ELR (cell line): ENCODE results near the gene MAZ.
"Not testable (repeated sequence)": the region's sequence is repeated elsewhere in the genome, so short reads cannot be mapped to it uniquely, and the experiment has no call there.

ENCODE experiments used
- DNase-seq: peaks from one replicate; pipeline ENCODE4 v3.0.0-alpha.2; 2015; ENCODE audit warnings: low read depth

Gene MAZ

DNA sequence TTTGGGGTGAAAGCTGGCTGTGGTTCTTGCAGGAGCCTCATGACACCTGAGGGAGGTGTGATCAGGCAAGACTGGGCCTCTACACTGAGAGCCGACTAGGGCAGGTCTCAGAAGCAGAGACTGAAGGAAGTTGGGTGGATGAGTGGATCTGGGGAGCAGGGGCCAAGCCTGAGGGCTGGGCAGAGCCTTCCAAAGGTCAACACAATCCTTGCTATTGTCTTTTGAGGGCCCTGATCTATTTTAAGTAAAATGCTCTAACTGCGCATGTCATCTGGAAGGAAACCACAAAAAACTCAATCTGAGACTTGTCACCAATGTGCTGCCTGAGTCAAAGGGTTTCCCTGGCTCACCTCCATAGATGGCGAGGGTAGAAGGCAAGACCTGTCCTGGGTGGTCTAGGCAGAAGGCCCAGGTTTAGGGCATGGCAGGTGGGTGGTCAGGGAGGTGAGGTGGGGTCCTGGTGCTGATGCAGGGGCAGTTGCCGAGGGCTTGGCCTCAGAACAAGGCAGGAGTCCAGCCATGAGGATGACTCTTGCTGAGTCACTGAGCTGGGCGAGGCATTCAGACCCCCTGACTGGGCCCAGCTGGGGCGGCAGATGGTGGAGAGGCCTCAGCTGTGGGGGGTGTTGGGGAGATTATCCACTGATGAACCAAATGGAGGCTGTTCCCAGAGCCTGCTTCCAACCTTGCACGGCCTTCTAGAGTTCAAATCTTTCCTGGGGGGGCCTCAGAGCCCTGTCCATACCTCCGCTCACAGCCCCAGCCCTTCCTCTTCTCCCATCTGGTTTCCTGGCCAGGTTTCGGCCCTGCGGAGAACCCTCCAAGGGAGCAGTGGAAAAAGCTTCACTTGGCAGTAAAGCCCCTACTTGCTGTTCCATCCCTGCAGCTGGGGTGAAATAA lies 19.1 kb downstream of the MAZ start:
- DNase-seq = peak; percentile 93

DNA sequence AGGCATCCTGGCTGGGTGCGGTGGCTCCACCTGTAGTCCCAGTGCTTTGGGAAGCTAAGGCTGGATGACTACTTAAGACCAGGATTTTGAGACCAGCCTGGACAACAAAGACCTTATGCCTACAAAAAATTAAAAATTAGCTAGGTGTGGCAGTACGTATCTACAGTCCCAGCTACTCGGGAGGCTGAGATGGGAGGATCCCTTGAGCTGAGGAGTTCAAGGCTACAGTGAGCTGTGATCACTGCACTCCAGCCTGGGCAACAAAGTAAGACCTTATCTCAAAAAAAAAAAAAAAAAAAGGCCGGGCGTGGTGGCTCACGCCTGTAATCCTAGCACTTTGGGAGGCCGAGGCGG lies 20.0 kb downstream of the MAZ start:
- DNase-seq = no peak

DNA sequence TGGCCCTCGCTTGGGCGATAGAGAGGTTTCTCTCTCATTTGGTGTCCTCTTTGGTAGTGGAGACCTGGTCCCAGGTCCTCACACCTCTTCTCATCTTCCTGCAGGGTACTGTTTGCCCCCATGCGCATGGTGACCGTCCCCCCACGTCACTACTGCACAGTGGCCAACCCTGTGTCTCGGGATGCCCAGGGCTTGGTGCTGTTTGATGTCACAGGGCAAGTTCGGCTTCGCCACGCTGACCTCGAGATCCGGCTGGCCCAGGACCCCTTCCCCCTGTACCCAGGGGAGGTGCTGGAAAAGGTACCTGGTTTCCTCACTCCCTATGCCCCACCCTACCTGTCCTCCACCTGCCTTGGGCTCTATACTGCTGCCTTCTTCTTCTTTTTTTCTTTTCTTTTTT lies 24.4 kb downstream of the MAZ start:
- no peak for DNase-seq

DNA sequence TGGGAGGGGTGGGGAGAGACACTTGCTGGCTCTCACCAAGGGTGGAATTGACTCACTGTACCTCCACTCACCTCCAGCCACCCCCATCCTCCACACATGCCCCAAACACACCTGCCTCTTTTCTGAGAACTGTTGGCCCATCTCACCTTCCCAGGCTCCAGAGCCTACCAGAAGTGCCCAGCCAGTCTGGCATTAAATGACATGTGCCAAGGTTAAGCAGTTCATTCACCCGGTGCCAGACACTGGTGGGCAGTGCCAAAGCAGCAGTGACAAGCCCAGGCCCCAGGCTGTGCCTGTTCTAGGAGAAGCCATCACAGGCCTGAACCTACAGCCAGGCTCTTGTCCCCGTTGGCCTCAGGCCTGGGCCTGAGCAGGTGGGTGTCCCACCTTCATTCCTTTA lies 25.2 kb downstream of the MAZ start:
- no peak for DNase-seq

DNA sequence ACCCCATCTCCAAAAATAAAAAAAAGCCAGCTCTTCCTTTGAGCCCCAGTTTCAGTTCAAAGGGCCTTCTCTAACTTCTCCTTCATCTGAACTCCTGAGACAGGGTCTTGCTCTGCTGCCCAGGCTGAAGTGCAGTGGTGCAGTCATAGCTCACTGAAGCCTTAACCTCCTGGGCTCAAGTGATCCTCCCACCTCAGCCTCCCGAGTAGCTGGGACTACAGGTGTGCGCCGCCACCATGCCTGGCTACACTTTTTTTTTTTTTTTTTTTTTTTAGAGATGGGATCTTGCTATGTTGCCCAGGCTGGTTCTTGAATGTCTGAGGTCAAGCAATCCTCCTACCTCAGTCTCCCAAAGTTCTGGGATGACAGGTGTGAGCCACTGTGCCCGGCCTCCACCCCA lies 26.9 kb downstream of the MAZ start:
- not testable (repeated sequence) for DNase-seq

DNA sequence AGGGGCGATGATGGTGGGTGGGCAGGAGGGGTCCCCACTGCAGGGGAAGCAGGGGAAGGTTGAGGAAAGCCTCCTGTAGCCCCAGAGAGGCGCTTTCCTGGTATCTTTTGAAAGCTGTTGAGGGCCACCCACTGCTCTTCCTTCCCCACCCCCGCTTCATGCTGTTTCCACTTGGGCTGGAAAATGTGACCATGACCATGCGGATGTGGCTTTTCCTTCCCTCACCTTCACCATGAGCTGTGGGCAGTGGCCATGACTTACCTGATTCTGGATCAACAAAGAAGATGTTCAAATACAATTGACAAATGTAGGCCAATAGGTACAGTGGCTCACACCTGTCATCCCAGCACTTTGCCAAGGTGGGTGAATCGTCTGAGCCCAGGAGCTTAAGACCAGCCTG lies 27.8 kb downstream of the MAZ start:
- no peak for DNase-seq

DNA sequence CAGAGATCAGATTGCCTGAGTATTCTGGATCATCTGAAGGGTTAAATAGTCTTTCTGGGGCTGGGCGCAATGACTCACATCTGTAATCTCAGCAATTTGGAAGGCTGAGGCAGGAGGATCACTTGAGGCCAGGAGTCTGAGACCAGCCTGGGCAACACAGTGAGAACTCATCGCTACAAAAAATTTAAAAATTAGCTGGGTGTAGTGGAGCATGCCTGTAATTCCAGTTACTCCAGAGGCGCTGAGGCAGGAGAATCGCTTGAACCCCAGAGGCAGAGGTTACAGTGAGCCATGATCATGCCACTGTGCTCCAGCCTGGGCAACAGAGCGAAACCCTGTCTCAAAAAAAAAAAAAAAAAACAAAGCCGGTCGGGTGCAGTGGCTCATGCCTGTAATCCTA lies 29.6 kb downstream of the MAZ start:
- no peak for DNase-seq

DNA sequence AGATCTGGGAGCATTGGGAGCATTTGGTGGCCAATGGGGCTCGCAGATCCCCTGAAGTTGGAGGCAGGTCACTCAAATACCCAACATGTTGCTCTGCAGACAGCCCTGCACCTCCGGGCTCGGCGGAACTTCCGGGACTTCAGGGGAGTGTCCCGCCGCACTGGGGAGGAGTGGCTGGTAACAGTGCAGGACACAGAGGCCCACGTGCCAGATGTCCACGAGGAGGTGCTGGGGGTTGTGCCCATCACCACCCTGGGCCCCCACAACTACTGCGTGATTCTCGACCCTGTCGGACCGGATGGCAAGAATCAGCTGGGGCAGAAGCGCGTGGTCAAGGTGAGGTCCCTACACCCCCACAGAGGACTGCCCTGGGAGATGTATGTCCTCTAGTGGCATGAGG lies 30.3 kb downstream of the MAZ start:
- no peak for DNase-seq

DNA sequence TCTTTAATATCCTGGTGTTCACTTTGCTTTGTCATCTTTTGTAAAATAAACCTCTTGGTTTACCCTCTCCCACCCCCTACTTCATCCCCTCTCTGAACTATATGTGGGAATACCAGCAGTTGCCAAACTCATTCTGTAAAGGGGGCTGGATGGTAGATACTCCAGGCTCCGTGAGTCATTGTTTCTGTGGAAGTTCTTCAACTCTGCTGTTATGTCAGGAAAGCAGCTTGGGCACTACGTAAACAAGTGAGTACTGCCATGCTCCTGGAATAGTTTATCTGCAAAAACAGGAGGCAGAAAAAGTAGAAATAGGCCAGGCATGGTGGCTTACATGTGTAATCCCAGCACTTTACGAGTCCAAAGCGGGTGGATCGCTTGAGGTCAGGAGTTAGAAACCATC lies 31.5 kb downstream of the MAZ start:
- no peak for DNase-seq

DNA sequence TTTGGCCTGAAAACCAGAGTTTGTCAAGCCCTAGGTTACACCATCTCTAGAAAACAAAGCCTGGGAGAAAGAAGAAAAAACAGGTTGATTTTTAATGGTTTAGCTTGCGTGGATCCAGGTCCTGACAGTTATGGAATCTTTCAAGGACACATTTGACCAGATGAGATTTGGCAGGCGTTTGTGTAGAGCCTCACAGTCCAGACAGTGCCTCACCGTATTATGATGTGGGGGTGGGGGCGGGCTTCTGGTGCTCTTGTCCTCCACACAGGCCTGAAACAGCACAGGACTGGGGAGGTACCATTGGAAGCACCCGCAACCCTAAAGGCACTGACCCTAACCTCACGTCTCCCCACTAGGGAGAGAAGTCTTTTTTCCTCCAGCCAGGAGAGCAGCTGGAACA lies 33.5 kb downstream of the MAZ start:
- DNase-seq = no peak

DNA sequence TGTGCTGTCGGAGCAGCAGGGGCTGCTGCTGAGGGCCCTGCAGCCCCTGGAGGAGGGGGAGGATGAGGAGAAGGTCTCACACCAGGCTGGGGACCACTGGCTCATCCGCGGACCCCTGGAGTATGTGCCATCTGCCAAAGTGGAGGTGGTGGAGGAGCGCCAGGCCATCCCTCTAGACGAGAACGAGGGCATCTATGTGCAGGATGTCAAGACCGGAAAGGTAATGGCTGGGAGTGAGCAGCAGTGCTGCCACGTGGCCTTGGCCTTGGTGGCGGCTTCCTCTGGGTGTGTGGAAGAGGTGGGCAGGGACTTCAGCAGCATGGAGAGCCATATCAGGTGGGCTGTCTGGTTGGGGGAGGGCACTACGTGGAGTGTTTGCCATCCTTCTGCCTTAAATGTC lies 33.9 kb downstream of the MAZ start:
- no peak for DNase-seq

DNA sequence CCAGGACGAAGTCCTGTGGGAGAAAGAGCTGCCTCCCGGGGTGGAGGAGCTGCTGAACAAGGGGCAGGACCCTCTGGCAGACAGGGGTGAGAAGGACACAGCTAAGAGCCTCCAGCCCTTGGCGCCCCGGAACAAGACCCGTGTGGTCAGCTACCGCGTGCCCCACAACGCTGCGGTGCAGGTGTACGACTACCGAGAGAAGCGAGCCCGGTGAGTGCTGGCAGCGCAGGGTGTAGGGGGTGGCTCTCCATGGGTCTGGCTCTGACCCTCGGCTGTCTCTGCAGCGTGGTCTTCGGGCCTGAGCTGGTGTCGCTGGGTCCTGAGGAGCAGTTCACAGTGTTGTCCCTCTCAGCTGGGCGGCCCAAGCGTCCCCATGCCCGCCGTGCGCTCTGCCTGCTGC lies 35.3 kb downstream of the MAZ start:
- no peak for DNase-seq

DNA sequence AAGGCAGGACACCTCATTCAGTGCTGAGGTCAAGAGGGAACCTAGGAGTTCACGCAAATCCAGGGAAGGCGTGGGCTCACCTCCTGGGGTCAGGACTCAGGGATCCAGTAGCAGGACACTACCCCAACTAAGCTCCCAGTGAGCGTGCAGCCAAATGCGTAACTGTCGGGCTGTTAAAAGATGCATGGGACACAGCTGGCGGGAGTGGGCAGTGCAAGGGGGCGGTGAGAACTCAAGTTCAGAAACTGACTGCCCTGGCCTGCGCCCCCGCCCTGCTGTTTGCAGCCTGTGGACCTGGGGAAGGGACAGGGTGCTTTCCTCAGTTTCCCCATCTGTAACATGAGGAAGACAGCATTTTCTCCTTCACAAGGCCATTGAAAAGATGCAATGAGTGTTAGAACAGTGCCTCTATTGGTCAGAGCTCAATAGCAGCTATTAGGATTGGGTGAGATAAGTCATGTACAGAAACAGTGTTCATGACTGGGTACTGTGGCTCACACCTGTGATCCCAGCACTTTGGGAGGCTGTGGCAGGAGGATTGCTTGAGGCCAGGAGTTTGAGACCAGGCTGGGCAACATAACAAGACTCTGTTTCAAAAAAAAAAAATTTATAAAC lies 36.5 kb downstream of the MAZ start:
- no peak for DNase-seq

DNA sequence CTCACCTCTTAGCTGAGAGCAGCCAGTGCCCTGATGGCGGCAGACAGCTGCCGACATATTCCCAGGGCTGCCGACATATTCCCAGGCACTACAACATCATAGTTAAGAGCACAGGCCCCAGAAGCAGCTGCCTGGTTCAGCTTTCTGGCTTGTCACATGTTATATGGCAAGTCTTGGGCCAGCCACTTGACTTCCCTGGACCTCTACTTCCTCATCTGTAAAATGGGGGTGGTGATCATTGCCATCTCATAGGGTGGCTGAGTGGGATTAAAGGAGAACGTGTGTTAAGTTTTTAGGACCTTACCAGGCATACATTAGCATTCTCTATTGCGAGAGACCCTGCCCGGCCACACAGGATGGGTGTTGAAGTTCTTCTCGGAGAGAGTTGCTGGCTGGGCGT lies 37.6 kb downstream of the MAZ start:
- DNase-seq = no peak

DNA sequence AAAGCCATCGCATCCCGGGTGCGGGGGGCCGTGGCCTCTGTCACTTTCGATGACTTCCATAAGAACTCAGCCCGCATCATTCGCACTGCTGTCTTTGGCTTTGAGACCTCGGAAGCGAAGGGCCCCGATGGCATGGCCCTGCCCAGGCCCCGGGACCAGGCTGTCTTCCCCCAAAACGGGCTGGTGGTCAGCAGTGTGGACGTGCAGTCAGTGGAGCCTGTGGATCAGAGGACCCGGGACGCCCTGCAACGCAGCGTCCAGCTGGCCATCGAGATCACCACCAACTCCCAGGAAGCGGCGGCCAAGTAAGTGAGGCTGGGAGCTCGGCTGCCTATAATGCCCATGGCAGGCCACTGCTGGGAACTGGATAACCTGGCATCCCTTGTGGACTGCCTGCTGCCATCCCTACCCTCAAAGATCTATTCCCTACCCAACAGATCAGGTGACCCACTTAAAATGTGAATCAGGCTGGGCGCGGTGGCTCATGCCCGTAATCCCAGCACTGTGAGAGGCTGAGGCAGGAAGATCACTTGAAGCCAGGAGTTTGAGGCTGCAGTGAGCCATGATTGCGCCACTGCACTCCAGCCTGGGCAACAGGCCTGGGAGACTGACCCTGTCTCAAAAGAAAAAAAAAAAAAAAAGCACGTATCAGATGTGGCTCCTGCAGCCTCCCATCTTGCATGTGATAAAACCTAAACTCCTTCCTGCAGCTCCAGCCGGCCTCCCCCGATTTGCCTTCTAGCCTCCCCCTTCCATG lies 38.4 kb downstream of the MAZ start:
- DNase-seq = no peak

DNA sequence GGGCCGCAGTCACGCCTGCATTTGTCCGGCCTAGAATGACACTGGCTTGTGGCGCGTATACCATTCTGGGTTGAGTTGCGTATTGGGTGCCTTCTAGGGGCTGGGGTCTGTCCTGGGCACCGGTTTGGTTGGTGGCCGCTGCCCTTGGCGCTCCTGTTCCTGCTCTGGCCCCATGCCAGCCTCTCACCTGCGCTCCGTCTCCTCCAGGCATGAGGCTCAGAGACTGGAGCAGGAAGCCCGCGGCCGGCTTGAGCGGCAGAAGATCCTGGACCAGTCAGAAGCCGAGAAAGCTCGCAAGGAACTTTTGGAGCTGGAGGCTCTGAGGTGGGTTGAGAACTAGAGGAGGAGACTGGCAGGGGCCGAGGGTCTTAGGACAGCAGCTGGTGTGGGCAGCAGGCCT lies 39.3 kb downstream of the MAZ start:
- no peak for DNase-seq

DNA sequence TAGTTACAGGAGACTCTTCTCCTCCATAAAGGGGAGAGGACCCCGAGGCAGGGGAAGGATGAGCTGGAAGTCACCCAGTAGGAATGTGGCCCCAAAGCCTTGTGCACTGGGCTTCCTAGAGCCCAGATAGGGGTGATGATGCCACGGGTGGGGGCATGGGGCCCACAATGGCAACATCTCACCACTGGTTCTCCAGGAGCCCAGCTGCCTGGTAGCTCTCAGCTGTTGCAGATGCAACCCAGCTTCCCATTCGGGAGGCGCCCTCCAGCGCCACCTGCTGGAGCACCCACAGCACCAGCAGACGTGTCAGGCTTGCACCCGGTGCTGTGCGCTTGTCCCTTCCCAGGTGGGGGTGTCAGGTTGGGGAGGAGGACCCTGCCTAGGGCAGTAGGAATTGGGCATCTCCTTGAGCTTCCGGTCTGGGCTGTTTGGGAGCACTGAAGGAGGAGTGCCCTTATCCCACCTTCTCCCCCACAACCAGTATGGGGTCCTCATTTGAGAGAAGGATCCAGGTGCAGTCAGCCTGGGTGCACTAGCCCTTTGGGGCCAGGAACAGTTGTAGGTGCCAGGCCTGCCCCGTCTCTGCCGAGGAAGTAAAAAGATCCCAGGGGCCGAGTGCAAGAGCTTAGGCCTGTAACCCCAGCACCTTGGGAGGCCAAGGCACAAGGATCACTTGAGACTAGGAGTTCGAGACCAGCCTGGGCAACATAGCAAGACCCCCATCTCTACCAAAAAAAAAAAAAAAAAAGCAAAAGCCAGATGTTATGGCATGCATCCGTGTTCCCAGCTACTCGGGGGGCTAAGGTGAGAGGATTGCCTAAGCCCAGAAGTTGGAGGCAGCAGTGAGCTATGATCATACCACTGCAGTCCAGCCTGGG lies 42.3 kb downstream of the MAZ start:
- peak; percentile 72 for DNase-seq

DNA sequence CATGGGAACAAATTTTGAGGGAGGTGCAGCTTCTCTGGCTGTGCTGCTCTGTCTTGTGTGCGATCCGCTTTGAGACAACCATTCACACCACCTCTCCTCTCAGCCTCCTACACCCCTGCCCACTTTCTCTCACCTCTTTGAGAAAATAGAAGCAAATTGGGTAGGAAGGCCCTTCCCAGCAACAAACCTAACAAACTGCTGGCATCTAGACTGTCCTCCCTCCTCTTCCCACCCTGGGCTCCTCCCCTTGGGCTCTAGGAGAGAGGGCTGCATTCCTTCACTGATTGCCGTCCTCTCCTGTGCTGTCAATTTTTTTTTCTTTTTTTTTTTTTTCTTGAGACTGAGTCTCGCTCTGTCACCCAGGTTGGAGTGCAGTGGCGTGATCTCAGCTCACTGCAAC lies 43.2 kb downstream of the MAZ start:
- no peak for DNase-seq

DNA sequence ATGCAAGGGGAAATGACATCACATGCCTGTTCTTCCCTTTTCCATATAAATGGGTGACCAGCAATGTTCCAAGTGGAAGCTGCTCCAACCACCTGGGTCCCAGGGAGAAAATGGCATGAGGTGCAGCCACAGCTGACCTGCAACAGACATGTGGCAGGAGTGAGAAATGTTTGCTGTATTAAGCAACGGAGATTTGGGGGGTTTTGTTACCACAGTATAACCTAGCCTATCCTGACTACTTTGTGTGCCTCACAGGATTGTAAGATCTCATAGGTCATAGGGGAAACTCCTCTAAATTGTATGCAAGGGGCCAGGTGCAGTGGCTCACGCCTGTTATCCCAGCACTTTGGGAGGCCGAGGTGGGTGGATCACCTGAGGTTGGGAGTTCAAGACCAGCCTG lies 44.7 kb downstream of the MAZ start:
- DNase-seq = no peak

DNA sequence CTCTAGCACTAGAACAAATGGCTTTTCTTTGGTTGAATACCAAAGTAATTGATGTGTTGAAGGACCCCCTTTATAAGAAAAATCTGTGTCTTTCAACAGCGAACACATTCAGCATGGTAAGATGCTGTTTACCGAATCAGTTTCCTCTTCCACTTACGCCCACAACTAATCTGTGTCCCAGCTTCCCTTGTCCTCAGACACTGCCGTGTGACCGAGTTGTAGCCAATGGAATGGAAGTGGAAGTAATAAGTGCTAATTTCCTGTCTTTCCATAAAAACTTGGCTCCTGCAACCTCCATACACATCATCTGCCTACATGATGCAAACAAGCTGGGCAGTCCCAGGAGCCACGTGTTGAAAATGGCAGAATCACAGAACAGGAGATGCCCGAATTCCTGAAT lies 46.3 kb downstream of the MAZ start:
- DNase-seq = no peak

DNA sequence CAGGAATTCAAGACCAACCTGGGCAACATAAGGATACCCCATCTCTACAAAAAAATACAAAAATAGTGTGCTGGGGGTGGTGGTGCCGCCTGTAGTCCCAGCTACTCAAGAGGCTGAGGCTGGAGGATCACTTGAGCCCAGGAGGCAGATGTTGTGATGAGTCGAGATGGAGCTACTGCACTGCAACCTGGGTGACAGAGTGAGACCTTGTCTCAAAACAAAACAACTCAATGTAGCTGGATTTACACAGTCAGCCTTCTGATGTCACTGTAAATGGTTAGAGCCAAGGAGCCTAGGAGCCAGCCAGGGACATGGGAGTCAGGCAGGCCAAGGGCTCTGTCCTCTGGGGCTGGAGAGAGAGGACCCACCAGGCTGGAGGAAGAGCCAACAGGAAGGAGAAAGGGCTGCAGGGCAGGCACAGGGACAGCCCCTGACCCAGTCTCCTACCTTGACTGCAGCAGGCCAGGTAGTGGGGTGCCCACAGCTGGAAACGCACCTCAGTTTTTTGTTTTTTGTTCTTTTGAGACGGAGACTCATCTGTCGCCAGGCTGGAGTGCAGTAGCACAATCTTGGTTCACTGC lies 48.3 kb downstream of the MAZ start:
- no peak for DNase-seq
